HL-60/S4 (cell line): ENCODE results near the gene NTRK3.

ENCODE experiments used
- in situ Hi-C: fragments of 300-500 bp; cut with MboI; formaldehyde crosslinking; loops from 2 replicates; pipeline ENCODE4 v1.14.3; 2022; ENCODE audit warnings: low sequenced_read_pairs

Gene NTRK3

DNA sequence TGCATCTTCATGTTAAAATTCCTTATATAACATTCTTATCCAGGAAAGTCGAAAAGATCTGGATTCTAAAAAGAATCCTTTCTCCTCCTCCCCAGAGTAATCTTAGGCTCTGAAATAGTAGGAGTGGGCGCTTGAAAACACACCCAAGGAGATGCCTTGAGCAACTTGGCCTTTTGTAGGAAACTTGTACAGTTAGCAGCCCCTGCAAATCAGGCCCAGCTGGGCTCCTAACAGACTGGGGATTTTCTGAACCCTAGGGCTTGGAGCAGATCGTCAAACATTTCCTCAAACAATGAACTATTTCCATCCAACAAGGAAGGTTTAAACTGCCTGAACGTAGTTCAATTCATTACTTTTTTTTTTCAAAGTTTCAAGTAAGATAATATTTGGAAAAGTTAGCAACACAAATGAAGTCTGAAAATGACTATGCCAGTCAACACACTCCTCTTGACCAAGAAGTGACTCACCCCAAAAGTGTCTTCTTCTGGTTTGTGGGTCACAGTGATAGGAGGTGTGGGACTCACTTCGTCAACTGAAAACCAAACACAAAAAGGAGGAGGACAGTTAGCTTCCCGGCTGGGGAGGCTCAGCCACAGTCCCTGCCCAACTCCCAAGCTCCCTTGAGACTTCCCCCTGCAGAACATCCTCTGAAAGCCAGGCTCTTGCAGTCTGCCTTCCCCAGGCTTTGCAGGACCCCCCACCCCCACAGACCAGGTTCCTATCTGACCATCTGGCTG, 129.7 kb downstream of the NTRK3 start:
- in situ Hi-C loops: no loop called here

DNA sequence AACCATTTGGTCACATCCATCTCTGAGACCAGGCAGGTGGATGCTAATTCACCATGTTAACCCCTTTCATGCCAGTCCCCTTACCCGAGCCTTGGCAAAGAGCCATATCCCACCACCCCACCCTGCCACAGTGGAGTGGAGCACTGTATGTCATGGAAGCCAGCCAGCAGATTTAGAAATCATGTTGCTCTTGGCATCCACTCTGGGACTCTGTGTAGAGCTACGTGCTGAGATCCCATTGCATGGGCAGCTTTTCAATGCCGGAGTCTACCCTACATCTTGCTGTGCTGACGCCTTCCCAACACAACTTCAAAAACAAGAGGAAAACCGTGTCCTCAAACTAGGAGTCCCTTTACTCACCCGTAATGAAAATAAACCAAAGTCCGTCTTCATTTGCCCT, 131.0 kb downstream of the NTRK3 start:
- in situ Hi-C loops: no loop called here

GRCh38 chr15:88124199-88124598, 132.3 kb downstream of the NTRK3 start:
- in situ Hi-C loops: no loop called here

- in situ Hi-C loops: no loop called here
These were observed 134.5 kb downstream of the NTRK3 start for GRCh38 chr15:88121968-88122530.

GRCh38 chr15:88120026-88120425, 136.5 kb downstream of the NTRK3 start:
- in situ Hi-C loops: no loop called here

DNA sequence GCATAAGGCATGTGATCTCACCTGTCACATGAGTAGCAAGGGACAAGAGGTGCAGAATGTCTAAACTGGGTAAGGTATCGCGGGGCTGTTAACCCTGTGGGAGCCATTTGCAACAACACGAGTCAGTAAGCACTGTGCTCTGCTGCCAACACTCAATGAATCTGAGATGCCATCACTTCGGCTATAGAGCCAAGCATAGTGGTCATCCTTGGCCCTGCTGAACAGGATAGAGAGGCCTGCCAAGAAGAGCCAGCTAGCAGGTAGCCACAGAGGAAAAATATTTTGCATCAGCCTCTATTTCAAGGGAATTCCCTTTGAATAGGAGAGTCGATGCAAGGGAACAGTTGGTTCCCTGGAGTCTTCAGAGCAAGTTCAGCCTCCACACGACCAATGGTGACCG, 137.8 kb downstream of the NTRK3 start:
- in situ Hi-C loops: no loop called here

DNA sequence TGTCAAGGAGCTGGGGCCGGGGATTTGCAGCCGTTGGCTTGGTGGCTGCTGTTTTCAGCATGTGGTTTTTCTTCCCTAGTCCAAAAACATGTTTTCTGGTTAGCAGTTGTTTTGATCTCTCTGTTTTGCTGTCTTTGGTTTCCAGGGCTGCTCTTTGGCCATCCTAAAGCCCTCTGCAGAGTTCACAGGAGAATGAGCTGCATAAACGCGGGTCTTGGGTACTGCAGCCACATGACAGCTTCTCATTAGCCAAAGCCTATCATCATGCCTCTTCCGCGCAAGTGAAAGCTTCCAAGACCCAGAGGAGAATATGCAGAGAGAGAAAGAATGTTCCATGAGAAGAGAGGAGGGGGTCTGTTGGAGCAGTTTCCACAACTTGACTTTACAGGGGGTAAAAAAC, 138.5 kb downstream of the NTRK3 start:
- in situ Hi-C loops: no loop called here

- in situ Hi-C loops: no loop called here
These were observed 140.9 kb downstream of the NTRK3 start for GRCh38 chr15:88115486-88116152.

GRCh38 chr15:88113613-88114308, 142.8 kb downstream of the NTRK3 start:
- in situ Hi-C loops: no loop called here

GRCh38 chr15:88108991-88109390, 147.5 kb downstream of the NTRK3 start:
- in situ Hi-C loops: no loop called here

GRCh38 chr15:88108477-88108876, 148.1 kb downstream of the NTRK3 start:
- in situ Hi-C loops: no loop called here

GRCh38 chr15:88106074-88106473, 150.5 kb downstream of the NTRK3 start:
- in situ Hi-C loops: no loop called here

DNA sequence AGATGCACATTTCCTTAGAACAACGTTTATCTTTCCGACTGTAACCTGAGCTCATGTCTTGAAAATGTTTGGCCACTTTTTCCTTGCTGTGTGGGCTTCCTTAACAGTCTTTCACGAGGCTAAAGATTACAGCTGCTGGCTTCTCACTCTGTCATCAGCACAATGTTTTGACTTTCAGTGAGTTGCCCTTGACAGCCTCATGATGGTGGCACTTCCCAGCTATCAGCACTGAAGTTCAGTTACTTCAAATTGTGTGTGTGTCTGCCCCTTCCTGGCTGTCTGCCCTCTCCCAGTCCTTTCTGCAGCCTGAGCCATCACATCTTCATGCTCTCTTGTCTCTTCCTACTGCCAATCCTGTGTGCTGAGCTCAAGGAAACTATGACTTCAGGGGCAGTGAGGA, 152.2 kb downstream of the NTRK3 start:
- in situ Hi-C loops: no loop called here

DNA sequence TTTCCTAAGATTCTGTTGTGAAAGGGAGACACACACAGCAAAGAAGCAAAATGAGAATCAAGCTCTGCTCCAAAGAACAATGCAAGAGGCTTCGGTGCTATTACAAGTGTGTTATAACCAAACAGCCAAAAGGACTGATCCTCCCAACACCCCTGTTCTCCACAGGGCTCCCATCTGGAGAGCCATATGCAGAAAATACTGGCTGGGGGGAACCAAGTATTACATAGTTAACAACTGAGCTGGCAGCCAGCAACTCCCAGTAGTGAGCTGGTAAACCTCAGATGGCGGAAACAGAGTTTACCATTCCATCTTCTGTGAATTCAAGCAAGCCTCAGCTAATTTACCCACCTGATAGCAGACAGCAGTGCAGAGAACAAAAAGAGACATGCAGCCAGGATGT, 156.4 kb downstream of the NTRK3 start:
- in situ Hi-C loops: no loop called here

GRCh38 chr15:88098361-88098760, 158.2 kb downstream of the NTRK3 start:
- in situ Hi-C loops: no loop called here

GRCh38 chr15:88091444-88092016, 165.0 kb downstream of the NTRK3 start:
- in situ Hi-C loops: no loop called here

- in situ Hi-C loops: no loop called here
These were observed 166.0 kb downstream of the NTRK3 start for GRCh38 chr15:88090481-88091011.

DNA sequence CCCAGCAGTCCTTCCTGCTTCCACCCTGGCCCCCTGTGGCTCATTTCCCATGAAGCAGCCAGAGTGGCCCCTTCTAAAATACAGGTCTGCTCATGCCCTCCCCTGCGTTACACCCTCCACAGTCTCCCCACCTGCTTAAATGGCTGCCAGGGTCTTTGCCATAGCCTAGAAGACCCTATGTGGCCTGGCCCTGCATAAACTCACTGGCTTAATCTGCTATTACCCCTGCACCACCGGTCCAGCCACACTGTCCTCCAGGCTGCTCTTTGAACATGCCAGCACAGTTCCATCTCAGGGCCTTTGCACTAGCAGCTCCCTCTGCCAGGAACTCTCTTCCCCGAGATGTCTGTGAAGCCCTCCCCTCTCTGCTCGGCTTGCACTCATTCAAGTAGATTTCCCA, 166.8 kb downstream of the NTRK3 start:
- in situ Hi-C loops: no loop called here

DNA sequence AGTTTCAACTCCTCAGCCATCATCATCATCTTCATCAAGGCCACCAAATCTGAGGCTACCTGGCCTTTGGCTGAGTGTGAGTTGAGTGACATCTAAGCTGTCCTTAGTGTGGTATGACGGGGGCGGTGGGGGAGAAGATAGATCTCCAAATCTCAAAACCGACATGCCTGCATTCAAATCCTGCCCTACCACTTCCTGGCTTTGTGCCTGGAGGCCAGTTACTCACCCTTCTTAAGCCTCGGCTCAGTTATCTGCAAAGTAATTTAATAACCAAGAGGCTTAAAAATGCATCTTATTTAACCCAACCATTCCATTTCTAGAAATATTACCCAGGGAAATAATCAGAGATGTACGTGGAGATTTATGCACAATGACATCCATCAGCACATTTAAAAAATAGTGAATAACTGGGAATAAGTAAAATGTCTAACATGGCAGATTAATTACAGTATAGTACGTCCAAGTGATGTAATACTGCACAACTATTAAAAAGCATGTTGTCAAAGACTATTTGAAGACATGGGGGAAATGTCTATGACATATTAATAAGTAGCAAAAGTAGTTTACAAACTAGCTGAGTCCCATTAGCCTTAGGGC, 167.4 kb downstream of the NTRK3 start:
- in situ Hi-C loops: no loop called here

GRCh38 chr15:88083811-88084760, 172.5 kb downstream of the NTRK3 start:
- in situ Hi-C loops: no loop called here
